Neural cell (in vitro differentiated cells): ENCODE results near the gene FOLR2.

Experiments
- EP300 ChIP-seq: fragments of 450-650 bp; conservative IDR thresholded peaks from 2 replicates; pipeline ENCODE4 v1.6.1; 2014; ENCODE audit warnings: antibody characterized with exemption, mild to moderate bottlenecking, moderate library complexity; ENCODE audit not compliant: poor library complexity, severe bottlenecking
- EZH2 ChIP-seq: fragments of 200-600, 300-800 bp; shearing (Covaris generic), sonication (generic); IDR thresholded peaks from 2 replicates; pipeline ENCODE4 v1.6.1; 2014; ENCODE audit warnings: antibody characterized with exemption, low read length, borderline replicate concordance, mild to moderate bottlenecking; ENCODE audit not compliant: insufficient read depth, poor library complexity, severe bottlenecking
- MXI1 ChIP-seq: fragments of 450-650 bp; conservative IDR thresholded peaks from 2 replicates; pipeline ENCODE4 v1.6.1; 2014; ENCODE audit warnings: antibody characterized with exemption, mild to moderate bottlenecking; ENCODE audit not compliant: poor library complexity, severe bottlenecking
- RAD21 ChIP-seq: fragments of 450-650 bp; conservative IDR thresholded peaks from 2 replicates; pipeline ENCODE4 v1.6.1; 2014; ENCODE audit warnings: antibody characterized with exemption, mild to moderate bottlenecking, moderate library complexity
- TF ChIP-seq, protein P1 (sequence below): fragments of 450-650 bp; IDR thresholded peaks from 2 replicates; pipeline ENCODE4 v1.5.1; 2014; ENCODE audit warnings: antibody characterized with exemption, mild to moderate bottlenecking, moderate library complexity; ENCODE audit not compliant: poor library complexity, severe bottlenecking
- TF ChIP-seq, protein P2 (sequence below): IDR thresholded peaks from 2 replicates; pipeline ENCODE4 v1.6.1; 2012; ENCODE audit warnings: borderline replicate concordance

DNA sequence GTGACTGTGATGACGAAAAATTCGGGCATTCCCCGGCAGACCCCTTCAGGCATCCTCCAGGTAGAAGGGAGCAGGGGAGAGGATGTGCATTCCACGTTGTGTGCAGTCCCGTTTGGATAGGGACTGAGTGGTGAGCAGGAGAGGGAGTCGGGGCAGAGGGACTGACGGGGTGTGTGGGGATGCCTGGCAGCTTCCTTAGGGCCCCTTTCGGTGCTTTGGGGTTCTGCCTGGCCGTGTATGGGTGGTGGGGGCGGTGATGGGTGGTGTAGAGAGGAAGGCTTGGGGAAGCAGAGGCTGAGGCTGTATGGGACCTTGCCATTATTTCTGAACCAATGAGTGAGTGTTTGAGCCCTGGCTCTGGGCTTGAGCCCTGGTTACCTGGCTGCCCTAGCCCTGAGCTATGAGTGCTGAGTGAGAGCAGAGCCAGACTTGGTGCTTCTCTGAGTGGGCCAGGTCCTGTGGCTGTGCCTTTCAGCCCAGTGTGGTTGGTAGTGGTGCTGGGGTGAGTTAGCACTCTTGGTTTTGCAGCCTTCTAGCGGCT is 8.9 kb downstream of the FOLR2 start:
- TF ChIP-seq, protein P1, sequence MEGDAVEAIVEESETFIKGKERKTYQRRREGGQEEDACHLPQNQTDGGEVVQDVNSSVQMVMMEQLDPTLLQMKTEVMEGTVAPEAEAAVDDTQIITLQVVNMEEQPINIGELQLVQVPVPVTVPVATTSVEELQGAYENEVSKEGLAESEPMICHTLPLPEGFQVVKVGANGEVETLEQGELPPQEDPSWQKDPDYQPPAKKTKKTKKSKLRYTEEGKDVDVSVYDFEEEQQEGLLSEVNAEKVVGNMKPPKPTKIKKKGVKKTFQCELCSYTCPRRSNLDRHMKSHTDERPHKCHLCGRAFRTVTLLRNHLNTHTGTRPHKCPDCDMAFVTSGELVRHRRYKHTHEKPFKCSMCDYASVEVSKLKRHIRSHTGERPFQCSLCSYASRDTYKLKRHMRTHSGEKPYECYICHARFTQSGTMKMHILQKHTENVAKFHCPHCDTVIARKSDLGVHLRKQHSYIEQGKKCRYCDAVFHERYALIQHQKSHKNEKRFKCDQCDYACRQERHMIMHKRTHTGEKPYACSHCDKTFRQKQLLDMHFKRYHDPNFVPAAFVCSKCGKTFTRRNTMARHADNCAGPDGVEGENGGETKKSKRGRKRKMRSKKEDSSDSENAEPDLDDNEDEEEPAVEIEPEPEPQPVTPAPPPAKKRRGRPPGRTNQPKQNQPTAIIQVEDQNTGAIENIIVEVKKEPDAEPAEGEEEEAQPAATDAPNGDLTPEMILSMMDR = no peak
- TF ChIP-seq EZH2 (no peak), EP300 (no peak), MXI1 (no peak), RAD21 (no peak)
- TF ChIP-seq, protein P2, sequence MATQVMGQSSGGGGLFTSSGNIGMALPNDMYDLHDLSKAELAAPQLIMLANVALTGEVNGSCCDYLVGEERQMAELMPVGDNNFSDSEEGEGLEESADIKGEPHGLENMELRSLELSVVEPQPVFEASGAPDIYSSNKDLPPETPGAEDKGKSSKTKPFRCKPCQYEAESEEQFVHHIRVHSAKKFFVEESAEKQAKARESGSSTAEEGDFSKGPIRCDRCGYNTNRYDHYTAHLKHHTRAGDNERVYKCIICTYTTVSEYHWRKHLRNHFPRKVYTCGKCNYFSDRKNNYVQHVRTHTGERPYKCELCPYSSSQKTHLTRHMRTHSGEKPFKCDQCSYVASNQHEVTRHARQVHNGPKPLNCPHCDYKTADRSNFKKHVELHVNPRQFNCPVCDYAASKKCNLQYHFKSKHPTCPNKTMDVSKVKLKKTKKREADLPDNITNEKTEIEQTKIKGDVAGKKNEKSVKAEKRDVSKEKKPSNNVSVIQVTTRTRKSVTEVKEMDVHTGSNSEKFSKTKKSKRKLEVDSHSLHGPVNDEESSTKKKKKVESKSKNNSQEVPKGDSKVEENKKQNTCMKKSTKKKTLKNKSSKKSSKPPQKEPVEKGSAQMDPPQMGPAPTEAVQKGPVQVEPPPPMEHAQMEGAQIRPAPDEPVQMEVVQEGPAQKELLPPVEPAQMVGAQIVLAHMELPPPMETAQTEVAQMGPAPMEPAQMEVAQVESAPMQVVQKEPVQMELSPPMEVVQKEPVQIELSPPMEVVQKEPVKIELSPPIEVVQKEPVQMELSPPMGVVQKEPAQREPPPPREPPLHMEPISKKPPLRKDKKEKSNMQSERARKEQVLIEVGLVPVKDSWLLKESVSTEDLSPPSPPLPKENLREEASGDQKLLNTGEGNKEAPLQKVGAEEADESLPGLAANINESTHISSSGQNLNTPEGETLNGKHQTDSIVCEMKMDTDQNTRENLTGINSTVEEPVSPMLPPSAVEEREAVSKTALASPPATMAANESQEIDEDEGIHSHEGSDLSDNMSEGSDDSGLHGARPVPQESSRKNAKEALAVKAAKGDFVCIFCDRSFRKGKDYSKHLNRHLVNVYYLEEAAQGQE = no peak
